ENCODE results near the gene NFYA.

The NFYA gene

GRCh38 chr6:41072836-41073202, at the start of gene NFYA:
Gene NFYA, plus strand, starts transcription at chr6:41072974. Its CDS starts 6,116 bp downstream, at chr6:41079090.
- DNase-seq (ENCODE audit: low read depth in 3 of 3), result peak in 1 of 3 experiments; percentile 99

GRCh38 chr6:41023114-41023513, 49.7 kb upstream of the NFYA start:
- DNase-seq (ENCODE audit: low read depth in 3 of 3), result no peak

- no peak for DNase-seq (ENCODE audit: low read depth in 3 of 3)
These were observed 46.7 kb upstream of the NFYA start for GRCh38 chr6:41025966-41026530.

- no peak for DNase-seq (ENCODE audit: low read depth in 3 of 3)
These were observed 45.5 kb upstream of the NFYA start for GRCh38 chr6:41027241-41027640.

- DNase-seq (ENCODE audit: low read depth in 3 of 3), result peak; percentile 46 to 67 (median 50)
These were observed 44.8 kb upstream of the NFYA start for GRCh38 chr6:41027799-41028560.

- no peak for DNase-seq (ENCODE audit: low read depth in 3 of 3)
These were observed 44.0 kb upstream of the NFYA start for GRCh38 chr6:41028561-41029412.

- DNase-seq (ENCODE audit: low read depth in 3 of 3), result no peak
These were observed 39.9 kb upstream of the NFYA start for GRCh38 chr6:41032830-41033229.

GRCh38 chr6:41033776-41034175, 39.0 kb upstream of the NFYA start:
- DNase-seq (ENCODE audit: low read depth in 3 of 3), result no peak

GRCh38 chr6:41036186-41036585, 36.6 kb upstream of the NFYA start:
- no peak for DNase-seq (ENCODE audit: low read depth in 3 of 3)

GRCh38 chr6:41036601-41037000, 36.2 kb upstream of the NFYA start:
- no peak for DNase-seq (ENCODE audit: low read depth in 3 of 3)

- no peak for DNase-seq (ENCODE audit: low read depth in 3 of 3)
These were observed 35.5 kb upstream of the NFYA start for GRCh38 chr6:41037107-41037900.

- DNase-seq (ENCODE audit: low read depth in 3 of 3), result no peak
These were observed 34.6 kb upstream of the NFYA start for GRCh38 chr6:41038205-41038604.

GRCh38 chr6:41039060-41039998, 33.4 kb upstream of the NFYA start, which contains the start of gene UNC5CL:
Gene UNC5CL, minus strand, starts transcription at chr6:41039221. Its CDS starts 4,147 bp downstream, at chr6:41035074.
- peak in 2 of 3 experiments; percentile 32 to 35 for DNase-seq (ENCODE audit: low read depth in 3 of 3)

- DNase-seq (ENCODE audit: low read depth in 3 of 3), result no peak
These were observed 32.5 kb upstream of the NFYA start for GRCh38 chr6:41040101-41040939.

- DNase-seq (ENCODE audit: low read depth in 3 of 3), result no peak
These were observed 31.7 kb upstream of the NFYA start for GRCh38 chr6:41040940-41041536.

- DNase-seq (ENCODE audit: low read depth in 3 of 3), result no peak
These were observed 30.3 kb upstream of the NFYA start, which contains the start of gene TSPO2 for GRCh38 chr6:41042226-41043055. Gene TSPO2, plus strand, starts transcription at chr6:41042467. Its CDS starts 519 bp downstream, at chr6:41042986.

GRCh38 chr6:41043151-41043550, 29.6 kb upstream of the NFYA start:
- DNase-seq (ENCODE audit: low read depth in 3 of 3), result no peak

- DNase-seq (ENCODE audit: low read depth in 3 of 3), result no peak
These were observed 27.1 kb upstream of the NFYA start for GRCh38 chr6:41045664-41046063.
